IPS DF 19.7 (cell line): ENCODE data around the gene GRIN1.

Source experiments
- DNase-seq: peaks from one replicate; pipeline ENCODE4 v3.0.0-alpha.2; 2013; ENCODE audit warnings: low read depth, low spot score

The GRIN1 gene

GRCh38 chr9:137164370-137165249 lies 25.7 kb downstream of the GRIN1 start:
- DNase-seq: no peak

GRCh38 chr9:137165250-137165836 lies 26.4 kb downstream of the GRIN1 start:
- no peak for DNase-seq

- no peak for DNase-seq
Observed at GRCh38 chr9:137166380-137167229, 27.7 kb downstream of the GRIN1 start.

GRCh38 chr9:137167277-137167746 lies 28.4 kb downstream of the GRIN1 start:
- no peak for DNase-seq

- no peak for DNase-seq
Observed at GRCh38 chr9:137167747-137168572, 29.0 kb downstream of the GRIN1 start.

GRCh38 chr9:137168573-137168903 lies 29.6 kb downstream of the GRIN1 start:
- no peak for DNase-seq

GRCh38 chr9:137168904-137169856 lies 30.2 kb downstream of the GRIN1 start:
- DNase-seq: peak; percentile 54

- no peak for DNase-seq
Observed at GRCh38 chr9:137169896-137170358, 31.0 kb downstream of the GRIN1 start, which contains the start of gene LRRC26. LRRC26 (minus strand) TSS chr9:137170051; CDS start chr9:137169943, 108 bp downstream.

GRCh38 chr9:137170486-137171148 lies 31.7 kb downstream of the GRIN1 start:
- no peak for DNase-seq

GRCh38 chr9:137171149-137171900 lies 32.4 kb downstream of the GRIN1 start:
- DNase-seq: no peak

- no peak for DNase-seq
Observed at GRCh38 chr9:137172901-137173795, 34.2 kb downstream of the GRIN1 start.

GRCh38 chr9:137173796-137174664 lies 35.1 kb downstream of the GRIN1 start:
- no peak for DNase-seq

GRCh38 chr9:137174722-137175293 lies 35.9 kb downstream of the GRIN1 start:
- DNase-seq: no peak

- DNase-seq: no peak
Observed at GRCh38 chr9:137175345-137175961, 36.5 kb downstream of the GRIN1 start.

GRCh38 chr9:137176302-137177182 lies 37.6 kb downstream of the GRIN1 start:
- no peak for DNase-seq
